Prostate gland (tissue), 2 donors: ENCODE data around the gene COL16A1.

Experiments used
- CTCF ChIP-seq, 4 experiments: fragments of 200-600 bp in 2 of 4; fragments of 450-650 bp in 2 of 4; sonication (generic) in 2 of 4; IDR thresholded peaks; 1 replicate in 3 of 4; 2 replicates in 1 of 4; pipeline ENCODE4 v1.5.1; 2016 to 2019; ENCODE audit warnings: antibody characterized with exemption in 4 of 4, mild to moderate bottlenecking in 2 of 4, moderate library complexity in 2 of 4
- POLR2A ChIP-seq: fragments of 450-650 bp; IDR thresholded peaks from one replicate; pipeline ENCODE4 v1.6.1; 2016; ENCODE audit warnings: antibody characterized with exemption, mild to moderate bottlenecking

GRCh38 chr1:31689854-31690253, 14.0 kb downstream of the COL16A1 start:
- TF ChIP-seq CTCF (IDR thresholded peaks at IDR 0.05) (no peak), POLR2A (no peak)
